Endometrium (tissue), 2 donors: ENCODE measurements around the gene CRBN.

Experiments used
- FAIRE-seq: peaks from 2 replicates; lab custom pipeline; 2012; peaks lifted over from hg19 to GRCh38; lab: Jason Lieb, UNC
- donor health status: control.
- donor health status: control.

Gene CRBN

DNA sequence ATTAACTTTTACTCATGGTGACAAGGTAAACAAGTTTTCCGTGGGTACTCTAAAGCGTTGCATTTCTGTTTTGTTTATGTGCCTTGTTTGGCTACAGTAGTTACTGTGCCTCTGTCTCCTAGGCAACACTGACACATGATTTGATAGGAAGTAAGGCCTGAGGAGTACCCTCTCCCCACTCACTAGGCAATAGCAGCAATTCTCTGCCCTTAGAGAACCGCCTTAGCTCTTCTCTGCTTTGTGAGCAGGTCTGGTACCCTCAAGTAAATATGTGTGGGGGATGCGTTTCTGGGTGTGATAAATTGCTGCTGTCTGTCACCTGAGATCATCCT is 69.2 kb downstream of the CRBN start, which contains the start of gene IL5RA:
Gene IL5RA (minus strand): TSS at position 76 of the 332 bp plus-strand sequence. CDS start 5,390 bp downstream, outside the sequence.
- FAIRE-seq: no peak

GRCh38 chr3:3109407-3110298 is 69.8 kb downstream of the CRBN start:
- FAIRE-seq: no peak

DNA sequence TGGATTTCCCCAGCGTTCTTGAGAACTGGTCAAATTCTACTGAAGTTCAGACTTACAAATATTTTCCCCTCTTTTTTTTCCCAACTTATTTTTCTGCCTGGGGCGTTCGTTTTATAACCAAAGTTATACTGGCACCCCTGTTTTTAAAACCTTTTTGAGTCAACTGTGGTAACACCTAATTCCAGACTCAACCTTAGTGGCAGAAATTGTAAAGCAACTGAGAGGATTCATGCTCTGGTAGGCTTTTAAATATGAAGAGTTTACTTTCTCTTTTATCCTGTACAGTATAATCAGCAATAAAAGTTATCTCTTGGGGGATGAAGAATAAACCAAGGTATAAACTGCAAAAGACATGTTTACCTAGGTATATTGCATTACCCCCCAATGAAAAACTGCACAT is 71.6 kb downstream of the CRBN start:
- FAIRE-seq: no peak

DNA sequence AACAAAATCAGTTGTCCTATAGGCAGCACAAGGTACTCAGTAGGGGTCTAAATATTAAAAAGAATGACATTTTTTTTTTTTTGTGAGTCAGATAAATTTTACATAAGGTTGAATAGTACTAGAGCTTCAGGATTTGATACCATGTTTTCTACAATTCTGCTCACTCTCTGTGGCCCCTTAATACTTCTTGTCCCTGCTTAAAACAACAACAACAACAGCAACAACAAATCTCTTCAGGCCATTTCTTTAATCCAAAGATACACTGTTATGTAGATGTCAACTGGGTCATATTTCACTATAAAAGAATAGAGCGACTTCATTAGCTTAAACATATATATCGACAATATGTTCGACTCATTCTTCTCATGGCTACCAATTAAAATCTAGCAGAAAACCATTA is 72.3 kb downstream of the CRBN start:
- no peak for FAIRE-seq

GRCh38 chr3:3105815-3106214 is 73.7 kb downstream of the CRBN start:
- FAIRE-seq: no peak

DNA sequence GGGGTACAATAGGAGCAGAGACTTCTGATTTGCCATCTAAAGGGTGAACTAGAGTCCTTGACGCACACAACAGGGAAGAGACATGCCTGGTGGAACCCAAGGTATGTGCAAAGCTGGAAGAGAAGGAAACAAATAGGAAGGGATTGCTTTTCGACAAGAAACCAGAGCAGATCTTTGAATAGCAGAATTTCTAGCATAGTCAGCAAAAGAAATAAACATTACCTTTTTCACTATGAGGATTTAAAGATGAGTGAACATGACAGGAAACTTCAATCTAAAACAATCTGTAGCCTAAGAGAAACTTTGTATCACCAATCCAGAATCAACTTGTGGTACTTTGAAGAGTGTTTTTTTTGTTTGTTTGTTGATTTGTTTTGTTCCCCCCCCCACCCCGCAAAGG is 74.2 kb downstream of the CRBN start:
- no peak for FAIRE-seq

DNA sequence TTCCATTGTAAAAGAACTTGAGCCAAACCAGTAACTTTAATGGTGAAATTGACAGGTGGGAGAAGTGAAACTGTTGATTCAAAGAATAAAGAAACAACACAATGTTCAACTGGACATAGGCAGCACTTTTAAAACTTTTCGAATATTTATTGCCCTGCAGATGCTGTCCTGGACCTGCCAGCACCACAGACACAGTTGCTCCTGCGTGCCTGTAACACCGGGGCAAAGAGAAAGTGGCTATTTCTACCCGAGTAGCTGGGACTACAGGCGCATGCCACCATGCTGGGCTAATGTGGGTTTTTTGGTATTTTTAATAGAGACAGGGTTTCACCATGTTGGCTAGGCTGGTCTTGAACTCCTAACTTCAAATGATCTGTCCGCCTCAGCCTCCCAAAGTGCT is 76.7 kb downstream of the CRBN start:
- no peak for FAIRE-seq

GRCh38 chr3:3101660-3102458 is 77.6 kb downstream of the CRBN start:
- no peak for FAIRE-seq
